Body of pancreas (tissue), 4 donors: ENCODE results near the gene EDIL3.

ENCODE experiments used
- CTCF ChIP-seq, 7 experiments: fragments of 450-650 bp in 4 of 7; fragments of 200-600 bp in 3 of 7; sonication (generic) in 3 of 7; IDR thresholded peaks; one replicate each; pipeline ENCODE4 v1.5.1; 2016 to 2019; ENCODE audit warnings: antibody characterized with exemption in 7 of 7
- POLR2A ChIP-seq, 3 donors: fragments of 450-650 bp; IDR thresholded peaks; one replicate each; pipeline ENCODE4 v1.6.1; 2016; ENCODE audit warnings: antibody characterized with exemption in 3 of 3, mild to moderate bottlenecking in 2 of 3

GRCh38 chr5:84014966-84015365, 369.7 kb downstream of the EDIL3 start:
- no peak for TF ChIP-seq CTCF (IDR thresholded peaks at IDR 0.05)
- no peak for TF ChIP-seq POLR2A (IDR thresholded peaks at IDR 0.05)
